Stimulated activated CD8-positive, alpha-beta memory T cell treated with anti-CD3 and anti-CD28 coated beads, Interleukin-15, amount 100 ng/mL, for 1 hour (primary cell): ENCODE data around the gene MYCBPAP.
A peak's percentile ranks its signal among the peaks of the same experiment; 100 is the strongest.

Experiments used
- DNase-seq: peaks from one replicate; pipeline ENCODE4 v3.0.0-alpha.2; 2020; ENCODE audit warnings: low read depth

Gene MYCBPAP

DNA sequence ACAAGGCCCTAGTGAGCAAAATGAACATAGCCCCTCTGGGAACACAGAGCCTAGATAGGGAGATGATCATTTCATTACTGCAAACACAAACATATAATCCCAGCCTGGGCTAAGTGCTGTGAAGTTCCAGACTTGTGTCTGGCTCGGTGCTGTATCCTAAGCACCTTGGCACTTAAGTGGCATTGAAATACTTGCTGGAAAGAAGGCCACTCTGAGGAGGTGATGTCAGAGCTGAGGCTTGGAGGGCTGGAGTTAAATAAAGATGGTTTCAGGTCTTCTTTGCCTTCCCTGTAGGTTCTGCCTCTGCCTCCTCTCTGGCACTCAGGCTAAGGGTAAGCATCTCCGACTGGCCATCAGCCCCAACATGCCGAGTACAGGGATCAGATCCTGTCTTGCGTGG, 49.9 kb downstream of the MYCBPAP start:
- no peak for DNase-seq

- DNase-seq: no peak
Observed at GRCh38 chr17:50558581-50558940, 50.3 kb downstream of the MYCBPAP start.

GRCh38 chr17:50558941-50559614, 50.8 kb downstream of the MYCBPAP start:
- no peak for DNase-seq

- no peak for DNase-seq
Observed at GRCh38 chr17:50559674-50560184, 51.5 kb downstream of the MYCBPAP start.

DNA sequence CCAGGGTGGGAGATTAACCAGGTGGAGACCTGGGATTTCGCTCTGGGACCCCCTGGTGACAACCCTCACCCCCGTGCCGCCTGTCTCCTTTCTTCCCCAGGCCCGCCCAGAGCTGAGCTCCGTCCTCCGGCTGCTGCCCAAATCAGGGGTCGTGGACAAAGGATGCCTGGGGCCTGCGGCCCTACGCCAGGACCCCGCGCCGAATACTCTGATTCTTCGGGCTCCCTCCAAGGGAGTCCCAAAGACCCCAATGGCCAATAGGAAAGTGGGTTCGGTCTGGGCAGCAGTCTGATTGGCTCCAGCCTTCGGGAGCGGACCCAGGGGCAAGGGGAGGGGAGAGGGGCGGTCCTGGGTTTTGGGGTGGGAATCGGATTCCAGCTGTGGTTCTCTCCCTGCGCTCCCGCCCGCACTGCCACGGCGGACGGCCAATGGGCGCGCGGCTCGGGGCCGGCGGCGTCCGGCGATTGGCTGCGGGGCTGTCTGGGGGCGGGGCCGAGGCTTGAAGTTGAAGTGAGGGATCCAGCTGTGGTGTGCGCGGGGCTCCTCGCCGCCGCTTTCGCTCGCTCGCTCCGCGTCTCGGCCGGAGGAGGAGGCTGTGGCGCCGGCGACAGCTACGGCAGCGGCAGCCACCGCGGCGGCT, 52.1 kb downstream of the MYCBPAP start, which contains the start of gene CACNA1G:
Gene CACNA1G (plus strand): TSS at position 531 of the 640 bp plus-strand sequence. CDS start 745 bp downstream, outside the sequence.
- peak; percentile 70 for DNase-seq

GRCh38 chr17:50560931-50561745, 52.9 kb downstream of the MYCBPAP start:
- no peak for DNase-seq

DNA sequence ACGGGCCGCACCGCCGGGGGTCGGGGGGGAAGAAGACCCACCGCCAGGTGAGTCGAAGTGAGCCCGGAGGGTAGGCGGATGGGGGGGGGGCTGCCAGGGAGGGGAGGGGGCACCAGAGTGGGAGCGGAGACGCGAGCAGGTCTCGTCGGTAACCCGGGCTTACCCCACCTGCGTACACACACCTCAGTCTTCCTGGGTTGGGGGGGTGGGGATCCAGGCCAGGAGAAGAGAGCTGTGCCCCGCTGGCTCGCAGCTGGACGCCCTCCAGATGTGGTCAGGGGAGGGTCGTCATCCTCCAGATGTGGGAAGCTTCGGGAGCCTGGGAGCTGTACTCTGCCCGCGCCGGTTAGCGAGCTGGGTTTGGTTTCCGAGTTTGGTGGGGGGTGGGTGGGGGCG, 53.5 kb downstream of the MYCBPAP start:
- DNase-seq: no peak

GRCh38 chr17:50562242-50563091, 54.2 kb downstream of the MYCBPAP start:
- DNase-seq: no peak

DNA sequence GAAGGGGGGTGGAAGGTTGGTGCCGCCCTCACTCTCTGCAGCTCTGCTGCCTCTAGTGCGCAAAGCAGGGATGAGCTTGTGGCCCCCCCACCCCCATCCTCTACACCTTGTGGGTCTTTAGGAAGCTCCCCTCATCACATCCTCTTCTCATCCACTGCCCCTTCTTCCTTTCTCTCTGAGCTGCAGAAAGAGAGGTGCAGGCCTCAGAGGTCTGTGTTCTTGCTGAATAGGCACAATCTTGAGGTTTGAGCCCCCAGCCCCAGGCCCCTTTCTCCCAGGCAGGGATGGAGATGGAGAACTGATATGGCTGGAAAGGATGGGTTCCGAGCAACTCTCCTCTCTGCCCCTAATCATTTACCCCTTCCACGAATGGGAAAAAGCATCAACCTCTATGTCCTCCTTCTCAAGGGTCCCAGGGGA, 54.9 kb downstream of the MYCBPAP start:
- no peak for DNase-seq

GRCh38 chr17:50564916-50565315, 56.7 kb downstream of the MYCBPAP start:
- no peak for DNase-seq

DNA sequence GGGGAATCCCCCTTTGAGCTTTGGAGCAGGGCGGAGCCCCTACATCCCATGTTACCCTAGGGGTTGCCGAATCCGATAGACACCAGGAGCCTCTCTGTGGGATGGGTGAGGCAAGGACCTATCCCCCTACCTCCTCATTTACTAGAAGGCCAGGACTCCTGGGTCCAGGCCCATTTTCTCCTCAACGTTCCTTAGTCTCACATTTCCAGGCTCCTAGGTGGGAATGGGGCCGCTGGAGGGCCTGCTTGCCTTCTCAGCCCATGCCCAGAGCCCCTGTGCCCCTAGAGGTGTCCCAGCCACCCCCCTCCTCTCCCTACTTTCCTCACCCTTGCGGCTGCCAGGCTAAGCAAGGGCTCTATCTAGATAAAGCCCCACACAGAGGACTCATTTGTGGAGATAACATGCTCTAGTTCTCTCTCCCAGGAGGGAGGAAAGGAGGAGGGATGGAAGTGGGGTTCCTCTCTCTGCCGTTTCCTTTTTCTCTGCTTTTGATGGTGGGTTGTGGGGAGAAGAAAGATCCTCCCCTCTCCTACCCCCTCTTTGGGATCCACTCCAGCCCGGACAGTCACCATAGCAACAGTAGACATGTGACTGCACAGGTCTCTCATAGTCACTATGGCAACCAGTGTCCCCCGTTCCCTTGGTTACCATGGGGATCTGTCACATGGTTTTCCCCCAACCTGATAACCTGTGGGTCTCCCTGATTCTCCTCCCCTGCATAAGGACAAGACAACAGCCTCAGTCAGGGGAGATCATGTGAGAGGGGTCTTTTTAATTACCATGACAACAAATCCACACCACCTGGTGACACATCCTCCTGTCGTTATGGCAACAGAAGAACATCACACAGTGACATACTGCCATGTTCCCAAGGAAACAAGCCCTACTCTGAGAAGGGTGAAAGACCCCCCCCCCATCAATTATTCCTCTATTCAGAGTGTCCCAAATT, 57.4 kb downstream of the MYCBPAP start:
- DNase-seq: no peak

DNA sequence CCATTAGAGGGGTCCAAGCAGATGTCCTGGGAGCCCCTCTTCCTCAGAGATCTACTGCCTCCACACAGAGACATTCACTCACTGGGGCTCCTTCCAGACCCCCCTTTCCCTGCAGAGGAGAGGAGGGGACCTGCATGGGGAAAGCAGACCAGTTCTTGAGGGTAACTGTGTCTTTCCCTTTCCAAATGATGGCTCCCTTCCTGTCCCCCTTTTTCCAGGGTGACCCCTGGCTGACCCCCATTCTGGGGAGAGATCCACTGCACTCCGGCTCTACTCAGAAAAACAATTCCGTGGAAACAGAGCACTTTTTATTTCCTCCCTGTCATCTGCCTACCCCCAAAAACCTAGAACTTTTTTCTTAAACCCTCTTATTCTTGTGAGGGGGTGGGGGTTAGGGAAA, 58.6 kb downstream of the MYCBPAP start:
- no peak for DNase-seq

DNA sequence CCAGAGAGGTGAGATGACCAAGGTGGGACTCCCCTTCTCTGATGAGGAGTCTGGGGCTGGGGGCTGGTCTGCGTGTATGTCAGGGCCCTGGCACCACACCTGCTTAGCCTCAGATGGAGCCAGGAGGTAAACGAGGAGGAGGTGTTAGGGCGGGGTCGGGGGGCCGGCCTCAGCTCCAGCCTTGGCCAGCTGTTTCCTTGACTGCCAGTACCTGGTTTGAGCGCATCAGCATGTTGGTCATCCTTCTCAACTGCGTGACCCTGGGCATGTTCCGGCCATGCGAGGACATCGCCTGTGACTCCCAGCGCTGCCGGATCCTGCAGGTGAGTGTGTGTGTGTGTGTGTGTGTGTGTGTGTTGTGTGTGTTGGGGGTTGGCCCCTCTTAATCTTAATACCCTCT, 60.4 kb downstream of the MYCBPAP start:
- DNase-seq: no peak

GRCh38 chr17:50569592-50569991, 61.4 kb downstream of the MYCBPAP start:
- DNase-seq: no peak

DNA sequence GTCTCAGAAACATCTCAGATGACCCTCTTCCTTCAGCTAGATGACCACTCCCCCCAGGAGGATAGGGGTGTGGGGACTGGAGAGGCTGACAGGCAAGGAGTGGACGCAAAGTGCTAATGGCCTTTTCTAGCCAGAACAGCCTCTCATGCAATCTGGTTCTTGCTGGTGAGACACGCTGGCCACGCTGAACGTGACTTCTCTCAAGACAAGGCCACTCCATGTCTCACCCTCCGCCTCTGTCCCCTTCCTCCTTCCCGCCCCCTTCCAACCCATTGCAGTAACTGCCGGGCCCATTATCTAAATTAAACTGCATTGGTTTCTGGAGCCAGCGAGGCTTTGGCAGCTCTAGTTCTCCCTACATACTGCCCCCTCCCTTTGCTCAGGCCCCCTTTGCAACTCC, 61.8 kb downstream of the MYCBPAP start:
- no peak for DNase-seq

GRCh38 chr17:50570528-50570927, 62.3 kb downstream of the MYCBPAP start:
- DNase-seq: no peak

- no peak for DNase-seq
Observed at GRCh38 chr17:50571681-50572080, 63.4 kb downstream of the MYCBPAP start.

DNA sequence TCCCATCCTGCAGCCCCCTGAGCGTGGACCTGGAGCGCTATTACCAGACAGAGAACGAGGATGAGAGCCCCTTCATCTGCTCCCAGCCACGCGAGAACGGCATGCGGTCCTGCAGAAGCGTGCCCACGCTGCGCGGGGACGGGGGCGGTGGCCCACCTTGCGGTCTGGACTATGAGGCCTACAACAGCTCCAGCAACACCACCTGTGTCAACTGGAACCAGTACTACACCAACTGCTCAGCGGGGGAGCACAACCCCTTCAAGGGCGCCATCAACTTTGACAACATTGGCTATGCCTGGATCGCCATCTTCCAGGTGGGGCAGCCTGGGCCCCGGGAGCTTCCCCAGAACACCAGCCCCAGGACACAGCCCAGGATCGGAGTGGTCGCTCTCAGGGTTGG, 64.3 kb downstream of the MYCBPAP start:
- DNase-seq: no peak

- DNase-seq: no peak
Observed at GRCh38 chr17:50573866-50574611, 65.8 kb downstream of the MYCBPAP start.
